ENCODE results near the gene MACIR.
"Not testable (repeated sequence)": the region's sequence is repeated elsewhere in the genome, so short reads cannot be mapped to it uniquely, and the experiment has no call there.

Gene MACIR, protein sequence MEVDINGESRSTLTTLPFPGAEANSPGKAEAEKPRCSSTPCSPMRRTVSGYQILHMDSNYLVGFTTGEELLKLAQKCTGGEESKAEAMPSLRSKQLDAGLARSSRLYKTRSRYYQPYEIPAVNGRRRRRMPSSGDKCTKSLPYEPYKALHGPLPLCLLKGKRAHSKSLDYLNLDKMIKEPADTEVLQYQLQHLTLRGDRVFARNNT

DNA sequence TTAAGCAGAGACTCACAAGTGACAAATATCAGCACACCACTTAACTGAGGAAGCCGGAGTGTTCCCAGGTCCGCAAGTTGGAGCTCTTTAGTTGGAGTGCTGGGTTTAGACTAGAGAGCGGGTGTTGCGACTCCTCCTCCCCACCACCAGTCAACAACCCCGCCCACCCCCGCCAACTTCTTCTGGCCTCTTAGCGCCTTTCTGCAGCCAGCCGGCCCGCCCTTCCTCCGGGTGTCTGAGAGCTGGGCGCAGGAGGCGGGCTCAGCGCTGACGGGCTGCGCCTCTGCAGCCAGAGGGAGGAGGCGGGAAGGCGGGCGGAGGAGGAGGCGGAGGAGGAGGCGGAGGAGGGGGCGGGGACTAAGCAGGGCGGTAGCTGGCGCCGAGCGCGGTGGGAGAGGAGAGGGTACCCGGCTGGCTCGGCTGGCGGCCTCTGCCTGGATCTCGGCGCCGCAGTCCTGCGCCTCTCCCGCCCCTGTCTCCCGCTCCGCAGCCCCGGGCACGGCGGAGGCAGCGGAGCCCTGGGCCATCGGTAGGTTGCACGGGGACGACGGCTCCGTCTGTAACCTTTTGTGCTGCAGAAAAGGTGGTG lies at the start of gene MACIR:
Gene MACIR, plus strand, starts transcription at position 396 of the 589 bp plus-strand sequence. CDS start 17,157 bp downstream, outside the sequence.
- DNase-seq: peak; percentile 94

DNA sequence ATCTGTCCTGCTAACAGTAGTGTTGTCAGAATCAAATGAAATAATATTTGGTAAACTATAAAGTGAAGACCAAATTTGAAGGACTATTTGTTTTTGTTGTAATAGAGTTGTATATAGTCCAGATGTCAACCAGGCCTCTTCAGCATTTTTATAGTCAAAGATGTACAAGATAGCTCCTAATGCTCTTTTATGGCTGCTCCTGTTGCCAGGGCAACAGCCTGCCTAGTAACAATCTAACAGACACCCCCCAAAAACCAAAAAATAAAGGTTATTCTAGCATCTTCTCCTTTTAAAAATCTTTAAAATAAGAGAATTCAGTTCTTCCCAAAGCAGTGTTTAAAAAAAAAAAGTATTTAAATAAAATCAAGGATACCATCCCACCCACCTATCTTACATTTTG lies 49.5 kb upstream of the MACIR start:
- no peak for DNase-seq

DNA sequence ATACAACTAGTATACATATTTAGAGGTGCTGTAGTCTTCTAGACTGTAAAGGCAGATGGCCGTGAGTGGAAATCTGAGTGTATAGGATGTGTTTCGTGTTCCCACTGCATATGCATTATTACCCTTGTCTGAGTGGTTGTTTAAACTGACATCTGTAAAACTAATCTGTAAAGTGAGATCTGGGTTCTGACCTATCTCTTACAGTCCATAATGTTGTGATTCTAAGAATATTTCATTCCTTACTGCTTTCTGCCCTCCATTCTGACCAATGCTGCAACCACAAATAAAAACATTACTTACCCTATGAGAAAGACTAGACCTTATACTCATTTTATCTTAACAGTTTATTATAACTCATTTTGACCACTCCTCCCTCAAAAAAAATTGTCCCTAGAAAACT lies 47.6 kb upstream of the MACIR start:
- DNase-seq: no peak

DNA sequence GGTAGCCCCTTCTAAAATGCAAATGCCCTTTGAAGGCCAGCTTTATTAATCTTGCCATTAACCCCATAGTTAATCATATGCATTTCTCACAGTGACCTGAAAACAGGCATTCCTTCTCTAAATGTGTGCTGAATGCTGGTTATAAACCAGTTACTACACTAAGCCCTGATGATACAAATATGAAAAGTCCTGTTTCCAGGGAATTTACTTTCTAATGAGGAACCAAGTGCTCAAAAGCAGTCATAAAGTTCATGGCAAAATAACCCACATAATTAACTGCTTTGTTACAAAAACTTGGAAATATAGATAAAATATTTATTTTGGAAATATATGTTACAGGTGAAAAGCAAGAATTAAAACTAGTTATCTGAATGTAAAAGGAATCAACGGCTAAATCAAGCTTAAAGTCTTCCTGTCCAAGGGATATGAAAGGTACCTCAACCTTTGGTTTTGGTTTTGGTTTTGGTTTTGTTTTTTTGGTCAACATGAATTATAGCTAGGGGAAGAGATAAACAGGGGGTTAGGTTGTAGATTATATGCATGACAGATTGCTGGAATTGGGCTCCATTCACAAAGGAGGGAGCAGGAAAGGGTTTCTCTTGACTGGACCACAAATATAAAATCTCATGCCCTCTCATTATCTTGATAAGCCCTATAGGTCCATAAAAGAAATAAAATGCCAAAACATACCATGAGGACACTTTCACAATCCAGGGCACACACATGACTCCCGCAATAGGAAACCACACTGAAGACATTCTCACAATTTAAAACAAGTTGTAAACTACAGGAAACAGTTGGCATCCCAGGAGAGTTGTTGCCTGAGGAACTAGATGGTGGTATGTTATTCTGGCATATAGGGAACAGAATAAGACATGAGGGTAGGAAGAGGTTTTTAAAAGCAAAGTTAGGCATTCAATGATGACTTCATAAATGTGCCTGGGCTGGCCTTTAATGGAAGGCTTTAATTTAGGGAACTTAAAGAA lies 46.7 kb upstream of the MACIR start:
- DNase-seq: no peak

DNA sequence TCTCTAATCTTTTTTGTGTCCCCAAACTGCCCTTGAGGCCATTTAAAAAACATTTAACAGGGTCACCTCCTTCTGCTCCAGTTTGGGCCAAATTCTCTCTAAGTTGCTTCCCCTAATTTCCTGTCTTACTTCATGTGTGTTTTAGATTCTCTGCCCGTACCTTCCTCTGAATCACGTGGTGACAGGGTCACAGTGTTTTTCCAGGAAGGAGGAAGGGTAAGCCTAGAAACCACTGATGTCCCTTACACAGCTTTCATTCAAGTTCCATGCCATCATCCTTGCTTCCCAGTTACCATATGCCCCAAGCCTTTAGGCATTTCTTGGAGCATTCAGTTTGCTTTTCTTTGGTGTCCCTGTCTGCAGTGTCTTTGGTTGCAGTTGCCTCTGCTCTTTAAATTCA lies 42.4 kb upstream of the MACIR start:
- DNase-seq: no peak

DNA sequence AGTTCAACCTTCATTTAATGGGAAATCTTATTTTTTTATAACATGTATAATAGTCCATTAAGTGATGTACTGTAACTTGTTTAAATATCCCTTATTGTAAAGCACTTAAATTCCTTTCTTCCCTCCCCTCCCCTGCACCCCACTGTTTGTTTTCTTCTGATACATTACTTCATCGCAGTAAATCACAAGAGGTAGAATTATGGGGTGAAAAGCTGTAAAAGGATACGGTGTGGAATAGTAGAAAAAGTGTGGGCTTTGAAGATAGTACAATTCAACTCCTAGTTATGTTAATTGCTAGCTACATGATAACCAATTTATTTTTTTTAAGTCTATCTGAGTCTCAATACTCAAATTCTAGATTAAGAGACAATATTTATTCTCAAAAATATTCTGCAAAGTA lies 41.9 kb upstream of the MACIR start:
- DNase-seq: no peak

DNA sequence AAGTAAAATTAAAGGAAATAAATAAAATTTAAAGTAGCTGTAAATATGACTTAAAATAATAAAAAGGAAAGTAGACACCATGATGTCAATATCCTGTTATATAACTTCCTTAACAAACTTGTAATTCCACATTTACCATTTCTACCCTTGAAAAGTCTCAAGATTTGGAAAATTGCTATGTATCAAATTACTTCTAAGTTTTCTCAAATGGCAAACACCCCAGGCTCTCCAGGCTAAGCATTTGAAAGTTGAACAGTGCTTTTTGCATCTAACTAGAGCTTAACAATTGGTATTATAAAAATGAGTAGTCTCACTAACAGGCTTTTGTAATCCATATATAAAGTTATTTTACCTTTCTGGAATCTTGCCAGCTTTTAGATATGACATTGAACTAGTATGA lies 41.5 kb upstream of the MACIR start:
- DNase-seq: no peak

DNA sequence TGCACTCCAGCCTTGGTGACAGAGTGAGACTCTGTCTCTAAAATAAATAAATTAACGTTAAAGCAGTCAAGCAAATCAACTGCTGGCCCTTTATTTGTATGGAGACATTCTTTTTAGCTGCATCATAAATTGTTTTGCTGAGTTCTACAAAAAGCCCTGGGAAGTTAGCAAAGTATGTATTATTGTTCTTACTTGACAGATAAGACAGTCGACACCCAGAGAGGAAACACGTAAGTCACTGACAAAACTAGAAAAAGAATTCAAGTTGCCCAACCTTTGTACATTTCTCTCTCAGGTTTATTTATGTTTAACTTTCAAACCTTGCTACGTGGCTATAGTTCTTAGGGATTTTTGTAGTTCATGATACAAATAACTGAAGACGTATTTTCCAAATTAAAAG lies 40.4 kb upstream of the MACIR start:
- DNase-seq: no peak

DNA sequence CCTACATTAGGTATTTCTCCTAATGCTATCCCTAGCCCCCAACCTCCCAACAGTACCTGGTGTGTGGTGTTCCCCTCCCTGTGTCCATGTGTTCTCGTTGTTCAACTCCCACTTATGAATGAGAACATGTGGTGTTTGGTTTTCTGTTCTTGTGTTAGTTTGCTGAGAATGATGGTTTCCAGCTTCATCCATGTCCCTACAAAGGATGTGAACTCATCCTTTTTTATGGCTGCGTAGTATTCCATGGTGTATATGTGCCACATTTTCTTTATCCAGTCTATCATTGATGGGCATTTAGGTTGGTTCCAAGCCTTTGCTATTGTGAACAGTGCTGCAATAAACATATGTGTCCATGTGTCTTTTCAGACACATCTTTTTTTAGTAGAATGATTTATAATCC lies 39.5 kb upstream of the MACIR start:
- DNase-seq: not testable (repeated sequence)

DNA sequence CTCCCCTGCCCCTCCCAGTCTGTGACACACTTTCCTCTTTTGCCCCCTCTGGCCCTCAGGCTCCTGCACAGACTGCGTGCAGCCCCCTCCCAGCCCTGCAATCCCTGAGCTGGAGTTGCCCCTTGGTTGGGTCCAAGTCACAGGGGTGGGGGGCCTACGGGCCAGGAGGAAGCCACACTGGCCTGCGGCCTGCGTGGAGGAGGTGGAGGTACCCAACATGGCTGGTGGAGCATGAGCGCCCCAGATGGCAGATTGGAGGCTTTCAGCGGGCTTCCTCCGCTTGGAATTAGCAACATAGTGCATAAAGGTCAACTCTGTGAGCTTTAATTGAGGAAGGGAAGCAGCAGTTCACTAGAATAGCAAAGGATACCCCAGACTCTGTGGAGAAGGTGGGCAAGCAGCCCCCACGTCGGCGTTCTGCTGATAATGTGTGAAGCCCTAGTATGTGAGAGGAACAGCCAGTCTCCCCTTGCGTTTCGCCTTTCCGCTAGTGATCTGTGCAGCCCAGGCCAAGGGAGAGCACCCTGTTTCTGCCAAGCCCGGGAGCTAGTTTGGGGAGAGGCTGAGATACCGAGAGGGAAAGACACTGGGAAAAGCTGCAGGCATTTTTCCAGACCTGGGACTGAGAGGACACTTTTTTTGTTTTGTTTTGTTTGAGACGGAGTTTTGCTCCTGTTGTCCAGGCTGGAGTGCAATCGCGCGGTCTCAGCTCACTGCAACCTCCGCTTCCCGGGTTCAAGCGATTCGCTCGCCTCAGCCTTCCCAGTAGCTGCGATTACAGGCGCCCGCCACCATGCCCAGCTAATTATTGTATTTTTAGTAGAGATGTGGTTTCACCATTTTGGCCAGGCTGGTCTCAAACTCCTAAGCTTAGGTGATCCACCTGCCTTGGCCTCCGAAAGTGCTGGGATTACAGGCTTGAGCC lies 35.3 kb upstream of the MACIR start:
- no peak for DNase-seq

DNA sequence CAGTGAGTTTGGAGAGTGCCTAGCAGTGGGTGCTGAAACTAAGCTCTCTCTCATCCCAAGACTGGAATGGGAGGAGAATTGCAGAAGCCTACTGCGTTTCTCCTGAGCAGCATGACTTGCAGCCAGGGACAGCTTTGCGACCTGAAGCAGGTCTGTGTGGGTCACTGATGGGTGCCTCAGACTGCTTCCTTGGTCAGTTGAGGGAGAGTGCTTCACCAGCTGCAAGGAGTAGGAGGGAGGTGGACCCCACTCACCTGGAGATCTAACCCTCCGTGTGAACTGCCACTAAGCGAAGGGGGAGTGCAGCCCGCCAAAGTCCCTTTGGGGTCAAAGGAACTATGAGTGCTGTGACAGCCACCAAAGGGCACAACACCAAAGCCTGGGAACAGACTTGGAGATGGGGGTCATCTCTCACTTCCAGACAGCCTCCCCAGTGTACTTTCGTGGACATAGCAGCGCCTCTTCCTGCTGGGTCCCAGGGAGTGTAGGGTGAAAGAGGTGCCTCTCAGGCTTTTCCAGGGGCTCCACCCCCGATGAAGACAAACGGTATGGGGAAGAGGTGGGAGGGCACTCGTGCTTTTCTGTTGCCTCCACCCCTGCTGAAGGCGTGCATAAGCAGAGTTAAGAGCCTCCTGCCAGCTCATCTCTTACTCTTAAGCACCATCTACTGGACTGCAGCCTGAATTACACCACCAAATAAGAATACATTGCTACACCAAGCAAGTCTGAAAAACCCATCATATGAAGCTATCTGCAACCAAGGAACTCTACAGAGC lies 34.3 kb upstream of the MACIR start:
- no peak for DNase-seq

DNA sequence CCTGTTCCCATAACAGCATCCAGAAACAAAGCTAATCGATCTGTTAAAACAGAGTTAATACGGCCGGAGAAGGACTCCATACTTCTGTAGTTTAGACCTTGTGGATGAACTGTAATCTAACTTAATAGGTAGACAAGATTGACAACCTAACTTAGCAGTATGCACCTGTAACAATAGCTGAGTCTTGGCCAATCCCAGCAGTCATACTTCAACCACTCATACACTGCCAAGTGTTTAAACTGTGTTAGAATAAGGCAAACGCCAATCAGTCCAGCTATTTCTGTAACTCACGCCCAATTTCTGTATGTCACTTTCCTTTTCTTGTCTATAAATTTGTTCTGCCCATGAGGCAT lies 33.7 kb upstream of the MACIR start:
- no peak for DNase-seq

DNA sequence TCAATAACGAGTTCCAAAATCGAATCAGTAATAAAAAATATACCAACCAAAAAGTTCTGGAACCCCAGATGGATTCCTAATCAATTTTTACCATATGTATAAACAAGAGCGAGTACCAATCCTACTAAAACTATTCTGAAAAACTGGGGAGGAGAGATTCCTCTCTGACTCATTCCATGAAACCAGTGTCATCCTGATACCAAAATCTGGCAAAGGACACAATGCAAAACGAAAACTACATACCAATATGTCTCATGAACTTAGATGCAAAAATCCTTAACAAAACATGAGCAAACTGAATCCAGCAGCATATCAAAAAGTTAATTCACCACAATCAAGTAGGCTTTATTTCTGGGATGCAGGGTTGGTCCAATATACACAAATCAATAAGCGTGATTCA lies 30.5 kb upstream of the MACIR start:
- DNase-seq: no peak

DNA sequence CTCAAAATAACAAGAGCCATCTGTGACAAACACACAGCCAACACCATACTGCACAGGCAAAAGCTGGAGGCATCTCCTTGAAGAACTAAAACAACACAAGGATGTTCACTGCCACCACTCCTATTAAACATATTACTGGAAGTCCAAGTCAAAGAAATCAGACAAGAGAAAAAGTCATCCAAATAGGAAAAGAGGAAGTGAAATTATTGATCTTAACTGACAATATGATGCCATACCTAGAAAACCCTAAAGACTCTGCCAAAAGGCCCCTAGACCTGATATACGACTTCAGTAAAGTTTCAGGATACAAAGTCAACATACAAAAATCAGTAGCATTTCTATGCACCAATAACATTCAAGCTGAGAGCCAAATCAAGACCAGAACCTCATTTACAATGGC lies 30.0 kb upstream of the MACIR start:
- no peak for DNase-seq

DNA sequence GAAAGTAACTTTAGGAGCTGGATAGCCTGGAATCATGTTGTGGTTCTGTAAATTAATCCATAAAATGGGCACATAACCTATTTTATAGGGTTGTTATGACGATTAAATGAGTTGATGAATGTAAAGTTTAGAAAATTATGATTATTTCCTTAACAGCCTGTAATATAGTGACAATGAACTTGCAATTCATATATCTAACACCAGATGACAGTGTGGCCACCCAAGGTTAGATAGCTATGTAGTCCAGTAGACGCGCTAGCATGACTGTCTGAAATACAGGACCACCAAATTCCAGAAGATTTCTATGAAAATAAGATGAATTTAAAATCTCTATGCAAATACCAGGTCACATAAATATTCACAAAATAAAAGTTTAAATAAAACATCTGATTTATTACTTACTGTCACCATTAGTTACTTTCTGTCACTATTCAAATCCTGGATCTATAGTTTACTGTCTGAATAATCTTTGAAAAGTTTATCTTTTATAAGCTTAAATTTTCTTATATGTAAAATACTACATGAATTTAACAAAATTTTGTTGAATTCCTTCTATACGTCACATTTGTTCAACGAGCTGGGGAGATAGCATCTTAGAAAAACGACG lies 26.1 kb upstream of the MACIR start:
- no peak for DNase-seq

DNA sequence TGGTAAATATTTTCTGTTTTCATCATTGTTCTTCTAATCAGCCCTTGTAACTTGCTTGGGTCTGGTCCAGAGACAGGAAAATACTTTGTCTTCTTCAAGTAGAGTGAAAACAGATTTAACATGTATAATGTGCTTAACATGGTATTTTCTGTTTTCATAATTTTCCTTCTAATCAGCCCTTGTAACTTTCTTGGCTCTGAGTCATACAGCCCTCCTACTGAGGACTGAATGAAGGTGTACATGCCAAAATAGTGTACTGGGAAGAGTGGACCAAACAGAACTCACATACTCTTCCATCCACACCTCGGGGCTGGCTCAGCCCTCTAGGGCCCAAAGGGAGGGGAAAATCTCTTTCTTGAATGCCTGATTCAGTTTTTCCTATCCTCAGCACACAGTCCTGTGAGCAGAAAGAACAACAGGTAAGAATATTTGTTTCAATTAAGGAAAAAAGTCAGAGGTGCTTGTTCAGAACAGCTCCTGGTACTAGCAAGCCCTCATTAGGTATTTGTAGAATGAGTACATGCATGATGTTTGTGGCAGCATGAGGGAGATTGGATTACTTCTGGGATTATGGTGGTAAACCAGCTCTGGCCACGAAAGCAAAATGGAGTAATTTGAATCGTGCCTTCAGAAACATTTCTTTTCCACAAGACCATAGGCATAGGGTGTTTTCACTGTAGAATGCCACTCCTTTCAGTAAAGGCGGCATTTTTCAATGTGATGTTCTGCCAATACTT lies 24.2 kb upstream of the MACIR start:
- no peak for DNase-seq

DNA sequence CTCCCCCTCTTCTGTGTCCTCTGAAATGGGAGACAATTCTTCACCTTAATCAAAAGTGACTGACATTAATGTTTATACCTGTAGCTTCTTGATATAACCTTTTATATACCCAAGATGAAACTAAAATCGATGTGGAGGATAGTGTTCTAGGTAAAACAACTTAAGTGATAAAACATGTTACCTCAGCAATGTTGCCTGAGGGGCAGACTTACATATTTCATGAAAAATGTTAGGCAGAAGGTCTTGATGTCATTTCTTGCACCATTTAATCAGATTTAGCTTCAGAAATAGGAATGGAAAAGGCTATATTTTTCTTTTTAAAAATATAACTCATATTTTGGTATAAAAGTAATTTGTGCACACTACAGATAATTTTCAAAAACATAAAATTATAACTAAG lies 22.7 kb upstream of the MACIR start:
- no peak for DNase-seq

DNA sequence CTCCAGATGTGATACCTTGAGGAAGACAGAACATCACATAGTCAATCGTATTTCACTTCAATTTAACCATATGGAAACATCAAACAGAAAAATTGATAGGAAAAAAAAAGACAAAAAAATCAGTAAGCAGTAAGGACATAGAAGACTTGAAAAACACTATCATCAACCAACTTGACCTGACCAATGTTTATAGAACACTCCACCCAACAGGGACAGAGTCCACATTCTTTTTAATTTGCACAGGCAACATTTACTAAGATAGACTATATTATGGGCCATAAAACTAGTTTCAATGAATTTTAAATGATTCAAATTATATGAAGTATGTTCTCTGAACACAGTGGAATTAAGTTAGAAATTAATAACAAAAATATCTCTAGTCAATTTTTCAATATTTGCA lies 20.8 kb upstream of the MACIR start:
- DNase-seq: no peak

DNA sequence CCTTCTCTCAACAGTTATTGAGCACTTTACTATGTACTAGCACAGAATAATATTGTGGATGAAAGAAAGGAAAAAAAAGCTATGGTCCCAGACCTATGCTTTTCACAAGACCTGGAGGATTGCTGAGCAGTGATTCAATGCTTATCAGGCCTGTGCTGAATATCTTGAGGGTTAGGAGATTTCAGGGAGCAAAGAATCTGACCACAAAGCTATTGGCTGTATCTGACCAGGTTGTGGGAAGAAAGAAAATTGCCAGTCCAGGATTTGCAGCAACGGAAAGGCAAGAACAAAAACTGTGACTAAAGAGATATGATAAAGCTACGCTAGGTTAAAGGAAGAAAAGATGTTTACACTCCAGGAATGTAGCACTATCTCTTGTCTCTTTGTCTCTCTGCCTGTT lies 14.9 kb upstream of the MACIR start:
- DNase-seq: no peak

DNA sequence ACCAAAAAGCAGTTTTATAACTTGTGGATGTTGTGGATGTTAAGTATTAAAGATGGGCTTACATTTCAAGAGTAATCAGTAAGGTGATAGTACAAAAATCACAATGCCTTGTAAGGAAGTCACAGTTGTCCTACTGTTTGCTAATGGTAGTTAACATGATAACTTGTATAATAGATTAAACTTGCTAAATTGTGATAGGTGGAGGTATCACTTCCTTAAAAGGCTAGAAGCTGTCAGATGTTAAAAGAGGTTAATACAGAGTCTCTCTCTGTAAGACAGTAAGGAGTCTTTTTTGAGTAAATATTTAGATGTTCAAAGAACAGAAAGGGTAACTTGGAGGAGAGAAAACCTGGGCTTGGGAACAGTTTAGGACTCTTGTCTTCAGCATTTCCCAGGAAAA lies 14.2 kb upstream of the MACIR start:
- DNase-seq: no peak

DNA sequence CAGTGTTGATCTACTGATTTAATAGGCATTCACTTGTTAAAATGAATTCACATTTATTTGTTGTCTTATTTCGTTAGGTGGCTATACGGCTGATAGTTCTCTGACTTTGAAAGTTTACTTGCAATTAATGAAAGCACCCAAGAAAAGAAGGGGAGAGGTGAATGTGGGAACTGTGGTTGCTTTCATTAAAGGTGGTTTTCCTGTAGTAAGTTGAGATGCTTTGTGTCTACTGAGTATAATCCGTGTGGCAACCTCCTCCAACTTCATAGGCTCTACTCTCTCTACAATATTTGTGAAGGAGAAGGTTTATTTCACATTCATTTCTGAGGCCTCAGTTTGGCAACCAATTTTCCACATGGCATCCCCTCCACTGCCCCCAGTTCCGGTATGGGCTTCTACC lies 12.8 kb upstream of the MACIR start:
- DNase-seq: no peak

Data from activated effector memory CD4-positive, alpha-beta T cell treated with Interleukin-2 at 50 U/mL for 16 hours (primary cell).